H1 (cell line): ENCODE data around the gene TRAPPC2L. TPM values are rescaled to one million over a fixed set of nuclear protein-coding genes. Genes with fewer than 3 reads are reported as not detected.

Experiments used
- CTCF ChIA-PET: fragments of 300-600 bp; sonication (Branson Sonifier 250); formaldehyde crosslinking; loops from one replicate; lab custom pipeline; 2021; ENCODE audit not compliant: partially characterized antibody; lab: Charles Lee
- POLR2A ChIA-PET: fragments of 300-600 bp; sonication (Branson Sonifier 250); formaldehyde crosslinking; loops from one replicate; lab custom pipeline; 2021; ENCODE audit warnings: inconsistent platforms; ENCODE audit not compliant: partially characterized antibody; lab: Charles Lee
- DNase-seq, 2 experiments: peaks; one replicate each; pipeline versions ENCODE4 v3.0.0 to v3.0.0-alpha.2; 2010 to 2022; ENCODE audit warnings: low spot score in 2 of 2, low read depth in 1 of 2, mixed read lengths in 1 of 2
- FAIRE-seq: peaks from 2 replicates; lab custom pipeline; 2011; peaks lifted over from hg19 to GRCh38; lab: Jason Lieb, UNC
- H2AFZ ChIP-seq: 2 replicates; pipeline ENCODE4 v1.8.1; 2012; ENCODE audit warnings: low read length, inconsistent platforms
- H2AK5ac ChIP-seq: 2 replicates; pipeline ENCODE4 v1.6.1; 2013; ENCODE audit warnings: low read depth, low read length
- H2BK120ac ChIP-seq: replicated peaks from 2 replicates; pipeline ENCODE3; 2013; ENCODE audit warnings: low read depth, low read length, inconsistent platforms
- H2BK12ac ChIP-seq: 2 replicates; pipeline ENCODE4 v1.6.1; 2013; ENCODE audit warnings: low read depth, low read length
- H2BK15ac ChIP-seq: 2 replicates; pipeline ENCODE4 v1.6.1; 2013; ENCODE audit warnings: low read length
- H2BK20ac ChIP-seq: 2 replicates; pipeline ENCODE4 v1.6.1; 2013; ENCODE audit warnings: low read length
- H2BK5ac ChIP-seq: 2 replicates; pipeline ENCODE4 v1.6.1; 2013; ENCODE audit warnings: low read depth, low read length
- H3K14ac ChIP-seq: 2 replicates; pipeline ENCODE4 v1.6.1; 2013; ENCODE audit warnings: inconsistent platforms; ENCODE audit not compliant: insufficient read length
- H3K18ac ChIP-seq: 2 replicates; pipeline ENCODE4 v1.6.1; 2013; ENCODE audit warnings: low read length; ENCODE audit errors: extremely low read depth
- H3K23ac ChIP-seq: 2 replicates; pipeline ENCODE4 v1.6.1; 2013; ENCODE audit warnings: inconsistent platforms; ENCODE audit not compliant: insufficient read length
- H3K23me2 ChIP-seq: 2 replicates; pipeline ENCODE4 v1.6.1; 2013; ENCODE audit warnings: low read depth, low read length
- H3K27ac ChIP-seq: 2 replicates; pipeline ENCODE4 v1.6.1; 2011; ENCODE audit warnings: low read depth, low read length, inconsistent platforms
- H3K27me3 ChIP-seq, 4 experiments: replicated peaks in 1 of 4; 1 replicate in 1 of 4; 2 replicates in 3 of 4; pipeline versions ENCODE4 v1.6.1 to v1.8.1; 2011 to 2013; ENCODE audit warnings: low read length in 3 of 4, mild to moderate bottlenecking in 3 of 4, inconsistent platforms in 2 of 4, mixed read lengths in 2 of 4, moderate library complexity in 1 of 4; ENCODE audit not compliant: control insufficient read depth in 3 of 4, insufficient read depth in 3 of 4; ENCODE audit errors: extremely low read depth in 1 of 4
- H3K36me3 ChIP-seq, 4 experiments: 2 replicates each; pipeline versions ENCODE4 v1.6.1 to v1.8.1; 2011 to 2013; ENCODE audit warnings: mild to moderate bottlenecking in 4 of 4, low read length in 3 of 4, moderate library complexity in 2 of 4, control low read depth in 1 of 4, inconsistent platforms in 1 of 4; ENCODE audit not compliant: insufficient read depth in 4 of 4, control insufficient read depth in 2 of 4
- H3K4ac ChIP-seq: replicated peaks from 2 replicates; pipeline ENCODE3; 2013; ENCODE audit warnings: low read length, low read depth, mixed read lengths, inconsistent platforms; ENCODE audit not compliant: insufficient read length
- H3K4me1 ChIP-seq, 4 experiments: replicated peaks in 1 of 4; 1 replicate in 1 of 4; 2 replicates in 3 of 4; pipeline versions ENCODE4 v1.6.1 to v1.8.1; 2011 to 2013; ENCODE audit warnings: low read length in 3 of 4, inconsistent platforms in 2 of 4, mixed read lengths in 1 of 4; ENCODE audit not compliant: insufficient read depth in 4 of 4, control insufficient read depth in 3 of 4
- H3K4me2 ChIP-seq, 2 experiments: 2 replicates each; pipeline versions ENCODE4 v1.6.1 to v1.8.1; 2011 to 2013; ENCODE audit warnings: low read depth in 2 of 2, low read length in 2 of 2, control low read depth in 1 of 2, inconsistent platforms in 1 of 2, mild to moderate bottlenecking in 1 of 2; ENCODE audit not compliant: insufficient read depth in 1 of 2
- H3K4me3 ChIP-seq, 4 experiments: fragments of 200-600, 300-600 bp in 1 of 4; sonication (generic), shearing (Covaris generic), sonication (Bioruptor Twin) in 1 of 4; 2 replicates each; pipeline versions ENCODE4 v1.5.1 to v1.8.1; 2011 to 2016; ENCODE audit warnings: low read length in 4 of 4, low read depth in 3 of 4, control low read depth in 2 of 4, inconsistent platforms in 2 of 4, mild to moderate bottlenecking in 2 of 4, mixed read lengths in 1 of 4, moderate library complexity in 1 of 4; ENCODE audit not compliant: insufficient read depth in 2 of 4; ENCODE audit errors: extremely low read depth in 1 of 4
- H3K56ac ChIP-seq: replicated peaks from 2 replicates; pipeline ENCODE3; 2013; ENCODE audit warnings: low read depth, mild to moderate bottlenecking, mixed read lengths, low read length, inconsistent platforms; ENCODE audit not compliant: insufficient read length
- H3K79me1 ChIP-seq: 2 replicates; pipeline ENCODE4 v1.6.1; 2013; ENCODE audit warnings: low read depth, low read length, control low read depth
- H3K79me2 ChIP-seq, 2 experiments: 2 replicates each; pipeline versions ENCODE4 v1.6.1 to v1.8.1; 2012 to 2013; ENCODE audit warnings: low read length in 2 of 2, mild to moderate bottlenecking in 2 of 2, inconsistent platforms in 1 of 2; ENCODE audit not compliant: insufficient read depth in 2 of 2, control insufficient read depth in 1 of 2
- H3K9ac ChIP-seq, 4 experiments: replicated peaks in 1 of 4; 1 replicate in 1 of 4; 2 replicates in 3 of 4; pipeline versions ENCODE4 v1.6.1 to v1.8.1; 2011 to 2013; ENCODE audit warnings: low read depth in 3 of 4, low read length in 3 of 4, control low read depth in 2 of 4, mild to moderate bottlenecking in 2 of 4, moderate library complexity in 2 of 4, inconsistent platforms in 1 of 4; ENCODE audit errors: extremely low read depth in 1 of 4
- H3K9me3 ChIP-seq, 2 experiments: 2 replicates each; pipeline versions ENCODE4 v1.6.1 to v1.8.1; 2012 to 2013; ENCODE audit warnings: mild to moderate bottlenecking in 2 of 2, moderate library complexity in 2 of 2, control low read depth in 1 of 2, inconsistent platforms in 1 of 2, low read depth in 1 of 2, low read length in 1 of 2, mixed read lengths in 1 of 2; ENCODE audit not compliant: insufficient read depth in 2 of 2
- H4K20me1 ChIP-seq, 2 experiments: replicated peaks in 1 of 2; 2 replicates each; pipeline versions ENCODE3 to v1.8.1; 2011 to 2013; ENCODE audit warnings: inconsistent platforms in 2 of 2, low read length in 2 of 2, mild to moderate bottlenecking in 1 of 2; ENCODE audit not compliant: insufficient read depth in 2 of 2, control insufficient read depth in 1 of 2
- H4K5ac ChIP-seq: 2 replicates; pipeline ENCODE4 v1.6.1; 2013; ENCODE audit warnings: low read length, low read depth, mixed read lengths, inconsistent platforms; ENCODE audit not compliant: insufficient read length
- H4K8ac ChIP-seq: 2 replicates; pipeline ENCODE4 v1.8.0; 2013; ENCODE audit warnings: mild to moderate bottlenecking, moderate library complexity, low read length, inconsistent platforms; ENCODE audit not compliant: insufficient read depth; ENCODE audit errors: extremely low read depth
- H4K91ac ChIP-seq: replicated peaks from 2 replicates; pipeline ENCODE3; 2013; ENCODE audit warnings: low read length, mixed read lengths, inconsistent platforms; ENCODE audit not compliant: insufficient read length
- ASH2L ChIP-seq: fragments of 200-600, 300-600 bp; sonication (generic); IDR thresholded peaks from one replicate; pipeline ENCODE4 v1.7.1; 2017; ENCODE audit warnings: low read length
- CHD1 ChIP-seq: IDR thresholded peaks from 2 replicates; pipeline ENCODE4 v1.6.1; 2012; ENCODE audit warnings: low read depth, low read length, improper control_type of control experiment
- JUN ChIP-seq: IDR thresholded peaks from 2 replicates; pipeline ENCODE4 v1.6.1; 2011; ENCODE audit warnings: low read depth, mild to moderate bottlenecking, improper control_type of control experiment, low read length
- POLR2A ChIP-seq, 2 experiments: IDR thresholded peaks; 1 replicate in 1 of 2; 2 replicates in 1 of 2; pipeline ENCODE4 v1.6.1; 2011; ENCODE audit warnings: low read depth in 2 of 2, low read length in 2 of 2, mild to moderate bottlenecking in 2 of 2; ENCODE audit errors: control extremely low read depth in 1 of 2
- RAD21 ChIP-seq, 2 experiments: IDR thresholded peaks in 1 of 2; conservative IDR thresholded peaks in 1 of 2; 2 replicates each; pipeline ENCODE4 v1.6.1; 2011; ENCODE audit warnings: low read depth in 2 of 2, low read length in 2 of 2, improper control_type of control experiment in 1 of 2, inconsistent platforms in 1 of 2, mild to moderate bottlenecking in 1 of 2, moderate library complexity in 1 of 2
- TAF7 ChIP-seq: optimal IDR thresholded peaks from 2 replicates; pipeline ENCODE3; 2011; ENCODE audit warnings: low read depth, mild to moderate bottlenecking, inconsistent platforms, low read length, moderate library complexity, borderline replicate concordance
- ZNF274 ChIP-seq: IDR thresholded peaks from 2 replicates; pipeline ENCODE4 v1.7.0; 2012; ENCODE audit warnings: low read length, borderline replicate concordance; ENCODE audit errors: extremely low read depth
- WGBS, 2 experiments: shearing (Covaris generic) in 1 of 2; methylation state at CpG; one replicate each; pipeline versions ENCODE4 v1.1.6 to v1.1.7; 2013 to 2015; ENCODE audit warnings: low lambda C conversion rate in 2 of 2, mixed read lengths in 2 of 2, inconsistent platforms in 1 of 2, low coverage in 1 of 2, missing lambda C conversion rate in 1 of 2; ENCODE audit not compliant: insufficient replicate concordance in 2 of 2, insufficient coverage in 1 of 2, insufficient read length in 1 of 2; ENCODE audit errors: extremely low coverage in 1 of 2, missing lambda C conversion rate in 1 of 2; 5-methylcytosine and 5-hydroxymethylcytosine counted together
- polyA plus RNA-seq, 7 experiments: library from polyadenylated mRNA; depleted of rRNA in 3 of 7; stranded (reverse) in 5 of 7; unstranded in 2 of 7; fragments of >200 nt in 5 of 7; fragments of 200-250 nt in 2 of 7; gene quantifications; 1 replicate in 5 of 7; 2 replicates in 1 of 7; 4 replicates in 1 of 7; pipeline versions ENCODE4 v1.2.1 to v1.2.3, GENCODE V29; 2011 to 2013; ENCODE audit warnings: missing spikeins in 2 of 7, mixed read lengths in 2 of 7
- total RNA-seq: library from RNA; stranded (reverse); fragmentation: NEBNext Ultra II Directional; extraction: Animal tissue kit (Norgen Biotek cat#: 25700); gene quantifications from 2 replicates; pipeline ENCODE4 v1.2.1, GENCODE V29; 2021

The TRAPPC2L gene
- total and polyA plus RNA-seq, 2 of the 8 experiments (the other 6 are each of a cell fraction or from before 2014, with no cell fraction given), result 98.7 to 133 TPM

- Histone ChIP-seq H2BK20ac (no peak overlapping the region), H2BK12ac (no peak overlapping the region), H3K36me3 (no peaks in the 10 kb centered on the region), H3K79me1 (no peaks in the 10 kb centered on the region), H3K56ac (no peak overlapping the region), H4K8ac (peak overlapping the region; percentile 4; the same call in 1 of the 2 replicates), H3K23ac (no peak overlapping the region), H2BK5ac (no peak overlapping the region), H3K4ac (no peak overlapping the region), H4K5ac (no peak overlapping the region), H4K91ac (no peak overlapping the region), H3K27me3 (no peaks in the 10 kb centered on the region), H2AFZ (no peak overlapping the region), H4K20me1 (no peaks in the 10 kb centered on the region), H3K4me2 (no peak overlapping the region), H2BK120ac (no peak overlapping the region), H3K79me2 (no peaks in the 10 kb centered on the region), H2AK5ac (no peak overlapping the region), H3K23me2 (no peaks in the 10 kb centered on the region), H3K4me3 (no peak overlapping the region), H2BK15ac (0 out of 2 replicates have a peak overlapping the region, but pooled peaks have one; percentile 29), H3K27ac (no peak overlapping the region), H3K4me1 (peaks cover 0 to 8% (median 4%) of the 10 kb centered on the region in 4 experiments; a peak in 3 of 7 replicates), H3K14ac (no peak overlapping the region), H3K18ac (no peak overlapping the region), H3K9me3 (no peaks in the 10 kb centered on the region), H3K9ac (no peak overlapping the region)
- DNase-seq (no peak), FAIRE-seq (no peak)
- ChIA-PET POLR2A (interaction anchor here (0.7 kb wide), 1 partner anchor 21 kb away, joined by 5 read pairs; no protein-coding TSS in a partner anchor), CTCF (no interaction called here)
- 84% methylated on average over 11 of the region's 14 CpGs; no CpG with 5 or more reads in 1 of the 2 experiments for WGBS, 2 experiments
- no peak for TF ChIP-seq POLR2A (IDR thresholded peaks at IDR 0.05; ENCODE audit: control extremely low read depth in 1 of 2, low read depth in 2 of 2, low read length in 2 of 2)
- TF ChIP-seq JUN, result no peak
- TF ChIP-seq TAF7, result no peak
- no peak for TF ChIP-seq ZNF274
- no peak for TF ChIP-seq CHD1
- TF ChIP-seq ASH2L, result no peak
- no peak for TF ChIP-seq RAD21 (IDR thresholded peaks at IDR 0.05 in 1 of 2, conservative IDR thresholded peaks at IDR 0.05 in 1 of 2; ENCODE audit: low read depth in 2 of 2, low read length in 2 of 2)
Measured at GRCh38 chr16:88903267-88903666, 46.3 kb downstream of the TRAPPC2L start.
